Measurements from ENCODE around the gene NPRL2.
"Not testable (repeated sequence)": the region's sequence is repeated elsewhere in the genome, so short reads cannot be mapped to it uniquely, and the experiment has no call there.

Gene NPRL2

DNA sequence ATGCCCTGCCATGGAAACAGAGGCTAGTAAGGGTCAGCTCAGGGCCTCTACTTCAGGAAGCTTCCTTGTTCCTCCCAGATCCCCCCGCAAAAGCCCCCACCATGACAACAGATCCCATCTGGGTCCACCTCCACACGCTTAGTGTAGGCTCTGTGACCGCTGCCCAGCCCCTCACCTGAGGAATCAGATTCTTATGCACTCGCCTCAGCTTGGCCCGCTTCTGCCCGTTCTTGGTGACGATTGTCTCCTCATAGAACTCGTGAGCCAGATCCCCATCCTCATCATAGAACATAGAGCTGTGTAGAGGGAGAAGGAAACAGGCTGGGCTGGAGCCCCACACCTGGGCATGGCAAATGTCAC is 24.4 kb downstream of the NPRL2 start:
- no peak for DNase-seq

DNA sequence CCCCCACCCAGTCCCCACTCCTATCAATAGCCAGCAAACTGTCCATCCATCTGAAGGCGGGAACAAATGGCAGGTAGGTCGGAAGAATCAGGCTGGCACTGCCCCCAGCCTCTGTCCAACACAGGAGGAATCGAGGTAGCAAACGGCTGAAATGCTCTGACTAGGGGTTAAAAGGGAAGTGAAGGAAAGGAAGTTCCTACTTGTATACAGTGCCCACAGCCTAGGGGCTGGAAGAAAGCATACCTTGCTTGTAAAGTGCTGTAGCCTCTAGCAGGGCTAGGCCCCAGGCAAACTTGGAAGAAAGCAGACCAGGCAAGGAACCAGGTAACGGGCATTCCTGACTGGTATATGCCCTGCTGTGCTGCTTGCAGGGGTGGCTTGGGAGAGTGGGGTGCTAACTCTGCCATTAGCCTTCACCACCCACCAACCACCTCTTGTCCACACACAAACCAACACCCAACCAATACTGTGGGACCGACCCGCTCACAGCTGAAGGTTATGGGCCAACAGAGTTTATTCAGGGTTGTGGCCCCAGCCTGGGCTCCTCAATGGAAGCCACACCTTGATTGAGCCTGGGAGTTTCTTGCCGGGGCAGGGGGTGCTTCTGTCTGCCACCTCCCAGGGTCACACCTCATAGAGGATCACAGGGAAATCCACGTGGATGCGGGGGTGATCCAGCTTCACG is 24.9 kb downstream of the NPRL2 start:
- no peak for DNase-seq

DNA sequence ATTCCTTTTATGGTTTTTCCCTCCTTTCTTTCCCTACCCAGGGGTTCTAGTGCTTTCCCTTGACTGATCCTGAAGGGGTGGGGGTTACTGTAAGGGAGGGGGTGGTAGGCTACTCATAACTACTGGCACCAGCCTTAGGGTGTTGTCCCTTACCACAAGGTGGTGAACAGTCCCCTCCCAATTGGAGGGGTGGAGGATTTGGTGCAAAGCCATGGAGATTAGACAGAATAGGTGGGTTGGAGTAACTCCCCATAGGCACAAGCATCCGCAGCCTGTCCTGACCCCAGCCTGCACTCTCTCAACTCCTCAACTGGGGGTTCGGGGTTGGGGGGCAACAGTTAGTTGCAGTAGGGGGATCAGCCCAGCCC is 25.5 kb downstream of the NPRL2 start:
- DNase-seq = no peak

DNA sequence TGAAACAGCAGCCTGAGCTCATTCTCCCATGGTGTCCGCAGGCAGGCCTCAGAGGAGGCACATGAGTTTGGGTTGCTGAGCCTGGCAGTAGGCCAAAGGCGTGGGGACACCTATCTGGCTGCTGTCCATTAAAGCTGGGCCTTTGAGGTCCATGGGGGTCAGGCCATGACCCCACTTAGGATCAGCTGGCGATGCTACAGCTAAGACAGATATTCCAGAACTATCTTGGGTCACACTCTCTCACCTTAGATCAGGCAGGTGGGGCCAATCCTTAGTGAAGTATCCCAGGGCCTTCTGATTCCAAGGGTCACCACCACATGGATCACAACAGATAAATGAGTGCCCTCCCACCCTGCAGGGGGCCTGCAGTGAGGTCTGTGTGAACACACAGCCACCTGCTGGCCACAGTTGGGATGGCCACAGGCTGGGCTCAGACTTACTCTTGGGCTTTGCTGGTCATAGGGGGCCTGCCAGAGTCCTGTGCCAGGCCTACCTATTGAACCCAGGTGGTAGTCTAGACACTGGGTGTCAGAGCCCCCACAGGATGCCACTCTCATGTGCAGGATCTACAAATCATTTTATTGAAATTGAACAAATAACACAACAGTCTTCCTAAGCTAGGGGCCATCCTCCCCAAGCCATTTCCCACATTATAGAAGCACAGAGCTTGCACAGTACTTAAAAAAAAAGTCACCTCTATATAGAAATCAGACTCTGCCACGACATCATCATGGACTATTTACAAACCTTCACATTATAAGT is 26.0 kb downstream of the NPRL2 start:
- peak; percentile 74 for DNase-seq

DNA sequence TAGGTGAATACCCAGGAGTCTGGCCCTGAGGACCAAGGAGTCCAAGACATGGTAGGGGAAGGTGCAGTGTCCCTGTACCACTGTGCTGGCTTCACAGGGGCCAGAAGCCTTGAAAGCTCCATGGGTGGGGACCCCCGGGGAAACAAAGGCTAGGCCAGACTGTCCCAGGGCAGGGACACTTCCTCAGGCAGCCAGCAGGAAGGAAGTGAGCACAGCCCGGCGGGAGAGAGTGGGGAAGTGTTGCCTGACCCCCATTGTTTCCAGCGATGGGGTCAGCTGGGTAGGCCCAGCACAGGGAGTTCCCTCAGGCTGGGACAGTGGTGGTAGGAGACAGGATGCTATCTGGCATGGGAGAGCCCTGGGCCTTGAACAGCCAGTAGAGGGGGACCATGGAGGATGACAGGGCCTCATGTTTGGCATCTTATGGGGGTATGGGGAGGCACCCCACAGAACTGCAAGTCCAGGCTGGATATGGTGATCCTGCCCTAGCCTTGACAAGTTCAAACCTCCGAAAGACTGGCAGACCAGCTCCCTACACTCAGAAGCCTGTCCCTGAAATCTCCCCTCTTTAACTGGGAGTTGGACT is 26.9 kb downstream of the NPRL2 start:
- DNase-seq = no peak

DNA sequence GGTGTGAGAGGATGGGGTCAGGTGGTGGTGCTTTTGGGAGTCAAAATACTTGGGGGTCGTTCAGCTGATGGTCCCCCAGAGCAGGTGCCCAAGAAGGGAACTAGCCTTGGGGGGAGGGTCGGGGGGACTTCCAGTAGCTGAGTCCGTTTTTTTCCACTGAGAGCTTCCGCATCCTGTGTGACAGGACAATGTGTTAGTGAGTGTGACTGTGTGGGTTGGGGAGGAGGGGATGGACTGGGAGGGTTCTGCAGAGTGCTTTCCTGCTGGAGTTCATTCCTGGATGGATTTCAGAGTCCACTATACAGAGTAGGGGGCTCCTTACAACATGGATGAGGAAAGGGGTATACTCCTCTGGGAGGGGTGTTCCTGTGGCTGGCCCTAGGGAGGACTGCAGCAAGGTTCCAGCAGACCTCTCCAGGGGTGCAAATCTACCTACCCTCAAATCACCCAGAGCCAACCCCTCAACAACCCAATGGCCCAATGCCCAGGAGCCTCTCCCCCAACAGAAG is 27.4 kb downstream of the NPRL2 start:
- DNase-seq = no peak

DNA sequence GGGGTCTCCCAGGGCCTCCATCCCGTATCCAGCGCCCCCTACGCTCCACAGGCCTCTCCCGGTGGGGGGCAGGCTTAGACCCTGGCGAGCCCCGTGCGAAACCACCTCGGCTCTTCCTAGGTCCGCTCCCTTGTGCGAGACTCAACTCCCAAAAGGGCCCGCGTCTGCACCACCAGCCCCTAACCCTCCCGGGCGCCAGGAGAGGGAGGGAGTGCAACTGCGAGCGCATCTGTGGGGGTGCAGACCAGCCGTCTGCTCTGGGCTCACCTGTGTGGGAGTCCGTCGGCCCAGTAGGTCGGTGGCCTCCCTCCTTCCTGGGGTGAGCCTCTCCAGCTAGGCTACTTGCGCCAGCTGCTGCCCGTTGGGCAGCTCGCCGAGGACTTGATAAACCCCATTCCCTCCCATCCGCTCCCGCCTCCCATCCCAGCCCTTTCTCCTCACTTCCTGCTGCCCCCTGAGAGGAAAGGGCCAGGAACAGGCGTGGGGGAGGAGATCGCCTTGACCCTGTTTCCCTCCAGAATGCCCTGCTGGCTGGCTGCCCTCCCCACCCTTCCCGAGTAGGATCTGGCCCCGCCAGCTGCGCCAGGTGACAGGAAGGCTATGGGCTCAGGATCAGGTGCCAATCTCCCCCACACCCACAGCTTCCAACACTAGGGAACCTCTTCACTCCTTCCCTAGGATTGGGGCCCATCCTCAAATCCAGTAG is 28.0 kb downstream of the NPRL2 start, which contains the start of gene HYAL2:
Gene HYAL2 (minus strand): TSS at position 360 of the 706 bp plus-strand sequence. CDS start 2,256 bp downstream, outside the sequence.
- no peak for DNase-seq

DNA sequence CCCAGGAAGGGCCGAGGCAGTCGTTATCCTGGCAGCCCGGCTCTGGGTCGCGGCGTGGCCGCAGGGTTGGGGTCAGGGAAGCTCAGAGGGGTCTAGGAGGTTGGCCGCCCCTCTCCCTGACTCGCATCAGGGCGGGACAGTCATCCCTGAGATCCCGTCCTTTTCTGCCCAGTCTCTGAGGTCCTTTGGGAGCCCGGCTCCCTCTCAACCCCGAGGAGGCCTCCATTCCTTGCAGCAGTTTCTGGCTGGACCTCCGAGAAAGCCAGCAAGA is 28.5 kb downstream of the NPRL2 start:
- DNase-seq = no peak

DNA sequence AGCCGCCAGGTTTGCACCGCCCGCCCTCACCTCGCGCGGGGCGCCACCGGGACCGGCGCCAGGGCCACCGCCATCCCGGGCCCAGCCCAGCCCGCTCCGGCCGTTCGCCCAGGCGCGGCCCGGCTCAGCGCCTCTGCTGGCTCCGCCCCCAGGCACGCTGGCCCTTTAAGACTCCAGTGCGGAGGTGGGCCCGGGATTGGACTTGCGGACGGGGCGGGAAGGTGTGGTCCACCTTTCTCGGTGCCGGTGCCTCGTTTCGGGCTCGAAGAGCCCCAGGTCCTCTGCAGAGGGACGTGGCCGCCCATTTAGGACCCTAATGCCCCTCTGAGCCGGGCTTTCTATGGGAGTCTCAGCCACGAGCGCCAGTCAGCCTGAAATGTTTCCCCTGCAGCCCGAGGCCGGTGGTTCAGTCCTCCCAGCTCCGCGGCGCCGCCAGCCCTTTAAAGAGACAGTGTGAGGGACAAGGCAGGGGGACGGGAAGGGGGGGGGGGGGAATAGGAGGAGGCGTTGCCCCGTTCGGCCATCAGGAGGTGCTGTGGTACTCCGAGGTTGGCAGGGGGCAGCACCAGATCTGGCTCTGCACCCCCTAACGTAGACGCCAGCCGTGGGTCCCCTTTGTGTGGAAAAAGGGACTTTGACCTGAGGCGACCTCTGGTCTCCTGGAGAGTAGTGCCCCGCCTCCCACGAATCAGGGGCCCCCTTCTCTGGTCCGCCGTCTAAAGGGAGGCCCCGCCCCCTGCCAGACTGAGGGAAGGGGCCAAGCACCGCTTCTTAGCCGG is 29.1 kb downstream of the NPRL2 start:
- DNase-seq = peak; percentile 85

DNA sequence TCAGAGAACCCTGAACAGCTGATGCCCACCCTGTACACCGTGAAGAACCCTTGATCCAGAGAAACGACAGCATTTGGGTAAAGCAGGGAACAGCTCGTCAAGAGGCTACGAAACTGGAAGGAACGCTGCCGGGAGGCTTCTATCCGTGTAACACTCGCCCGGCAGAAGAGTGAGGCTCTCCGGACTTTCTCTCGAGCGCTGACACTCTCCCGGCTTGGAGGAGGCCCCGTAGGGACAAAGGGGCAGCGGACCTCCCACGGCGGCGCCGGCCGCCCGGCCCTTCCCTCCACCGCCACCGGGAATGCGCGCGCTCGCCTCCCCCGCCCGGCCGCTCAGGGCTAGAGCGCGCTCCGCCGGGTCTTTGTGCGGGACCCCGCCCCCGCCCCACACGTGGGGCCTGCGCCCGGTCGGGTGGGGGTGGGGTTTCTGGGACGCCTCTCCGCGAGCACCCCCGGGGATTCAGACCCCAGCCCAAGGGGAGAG is 29.7 kb downstream of the NPRL2 start:
- no peak for DNase-seq

DNA sequence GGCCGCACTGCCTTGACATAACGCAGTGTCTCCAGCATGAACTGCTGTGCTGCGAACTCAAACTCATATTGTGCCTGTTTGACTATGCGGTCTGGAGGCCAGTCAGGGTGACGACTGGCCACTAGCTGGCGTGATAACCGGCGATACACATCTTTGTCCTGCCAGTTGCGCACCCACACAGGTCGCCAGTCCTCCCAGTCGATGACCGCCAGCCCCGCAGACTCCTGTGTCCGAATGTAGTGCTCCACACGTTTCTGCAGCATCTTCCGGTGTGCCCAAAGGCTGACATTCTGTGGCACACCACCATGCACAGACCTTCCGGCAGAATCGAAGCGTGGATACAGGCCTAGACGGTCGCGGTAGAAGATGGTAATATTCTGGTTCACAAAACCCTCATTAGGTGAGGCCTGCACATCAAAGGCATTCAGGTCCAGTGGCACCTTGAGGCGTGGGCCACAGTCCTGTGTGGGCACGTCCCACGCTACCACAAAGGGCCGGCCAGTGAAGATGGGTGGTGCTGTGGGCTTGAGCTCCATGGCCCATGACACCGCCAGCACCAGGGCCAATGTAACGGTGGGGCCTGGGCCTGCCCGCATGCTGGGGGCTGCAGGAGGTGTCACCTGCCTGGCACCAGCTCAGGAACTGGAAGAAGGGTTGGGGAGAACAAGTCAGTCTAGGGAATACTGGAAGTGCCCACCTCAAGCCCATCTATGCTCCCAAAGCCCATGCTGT is 30.5 kb downstream of the NPRL2 start:
- no peak for DNase-seq

DNA sequence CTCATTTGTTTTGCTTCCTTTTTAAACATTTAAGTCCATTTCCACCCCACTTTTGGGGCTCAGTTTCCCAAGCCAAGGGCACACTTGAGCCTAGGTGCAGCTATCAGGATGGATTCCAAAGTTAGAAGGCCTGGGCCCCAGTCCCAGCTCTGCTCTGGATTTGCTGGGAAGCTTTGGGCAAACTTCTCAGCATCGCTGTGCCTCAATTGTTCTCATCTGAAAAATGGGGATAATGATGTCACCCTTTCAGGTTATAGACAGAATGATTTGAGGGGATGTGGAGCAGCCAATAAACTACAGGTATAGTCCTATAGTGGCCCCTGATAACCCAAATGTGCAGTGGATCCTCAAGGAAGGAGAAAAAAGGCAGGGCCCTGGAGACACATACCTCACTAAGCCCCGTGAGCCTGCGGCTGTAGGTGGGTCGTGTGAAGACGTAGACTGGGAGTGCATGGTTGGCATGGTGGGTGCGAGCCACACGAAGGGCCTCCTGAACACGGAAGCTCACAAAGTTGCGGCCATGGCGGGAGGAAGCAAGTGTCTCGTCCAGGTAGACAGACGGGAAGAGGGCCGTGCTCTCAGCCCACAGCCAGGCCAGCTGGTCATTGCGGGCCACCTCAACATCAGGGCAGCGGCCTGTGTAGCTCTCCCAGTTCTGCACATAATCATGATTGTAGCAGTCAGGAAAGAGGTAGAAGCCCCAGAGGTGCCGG is 31.2 kb downstream of the NPRL2 start:
- DNase-seq = no peak

DNA sequence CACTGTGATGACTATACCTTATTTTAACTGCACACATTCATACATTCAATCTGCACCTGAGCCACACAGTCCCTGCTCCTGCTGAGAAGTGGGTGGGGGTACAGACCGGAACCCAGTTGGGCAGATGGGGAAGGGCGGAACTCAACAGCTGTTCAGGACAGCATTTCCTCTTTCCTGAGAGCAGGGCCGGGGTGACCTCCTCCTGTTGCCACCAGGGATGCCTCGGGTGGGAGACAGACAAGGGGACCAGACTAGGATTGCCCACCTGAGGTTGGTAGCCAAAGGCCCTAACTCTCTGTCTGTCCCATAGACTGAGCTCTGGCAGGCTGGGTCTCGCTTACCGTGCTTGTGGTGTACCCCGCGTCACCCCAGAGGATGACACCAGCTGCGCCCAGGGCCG is 32.0 kb downstream of the NPRL2 start:
- DNase-seq = no peak

DNA sequence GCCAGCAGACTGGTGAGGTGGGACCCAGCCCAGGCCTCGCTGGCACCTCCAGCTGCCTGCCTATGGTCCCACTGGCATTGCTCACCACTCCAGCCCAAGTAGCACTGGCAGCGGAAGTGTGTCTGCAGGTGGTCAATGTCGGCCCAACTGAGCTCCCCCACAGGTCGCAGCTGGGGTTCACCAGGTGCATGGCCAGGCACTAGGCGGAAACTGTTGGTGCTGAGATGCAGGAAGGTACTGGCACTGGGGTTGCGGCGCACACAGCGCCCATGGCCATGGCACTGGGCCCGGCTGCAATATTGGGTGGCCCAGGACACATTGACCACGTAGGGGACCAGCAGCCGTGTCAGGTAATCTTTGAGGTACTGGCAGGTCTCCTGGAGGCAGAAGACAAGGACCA is 32.4 kb downstream of the NPRL2 start:
- DNase-seq = no peak

DNA sequence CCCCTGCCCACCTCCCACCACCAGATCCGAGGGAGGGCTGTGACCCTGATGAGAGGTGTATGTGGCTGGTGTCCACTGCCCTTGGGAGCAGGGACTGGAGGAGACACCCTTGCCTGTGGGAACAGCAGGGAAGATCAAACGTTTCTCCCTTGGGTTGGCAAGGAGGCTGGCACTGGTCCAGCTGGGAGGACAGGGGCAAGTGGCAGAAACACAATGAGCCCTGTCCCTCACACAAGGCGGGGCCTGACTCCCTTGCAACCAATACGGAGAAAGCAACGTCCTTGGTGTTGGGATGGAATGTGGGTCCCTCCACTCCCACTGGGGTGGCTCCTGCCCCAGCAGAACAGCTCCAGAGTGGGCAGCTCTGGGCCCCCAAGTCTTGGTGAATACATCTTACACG is 33.3 kb downstream of the NPRL2 start:
- DNase-seq = no peak

DNA sequence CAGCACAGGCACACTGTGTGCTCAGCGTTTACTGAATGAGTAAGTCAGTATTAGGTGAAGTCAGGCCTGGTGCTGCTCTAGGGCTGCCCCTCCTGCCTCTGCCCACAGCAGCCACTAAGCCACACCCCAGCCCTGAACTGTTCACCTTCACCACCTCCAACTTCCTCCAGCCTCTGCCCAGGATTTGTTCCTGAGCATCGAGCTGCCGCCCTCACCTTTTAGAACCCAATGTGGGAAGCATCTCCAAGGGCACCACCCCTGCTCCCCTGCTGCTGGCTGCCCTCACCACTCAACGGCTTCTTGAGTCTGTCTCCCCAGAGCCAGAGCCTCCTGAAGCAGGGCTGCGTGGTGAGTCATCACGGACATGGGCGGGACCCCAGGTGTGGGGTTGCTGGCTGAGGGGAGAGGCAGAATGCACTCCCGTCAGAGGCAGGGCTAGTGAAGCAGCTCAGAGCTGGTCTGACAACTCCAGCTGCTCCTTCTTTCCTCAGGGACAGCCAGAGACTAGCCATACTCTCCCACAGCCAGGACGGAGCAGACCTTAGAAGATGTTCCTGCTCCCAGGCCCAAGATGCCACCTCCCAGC is 33.8 kb downstream of the NPRL2 start:
- DNase-seq = peak; percentile 79

DNA sequence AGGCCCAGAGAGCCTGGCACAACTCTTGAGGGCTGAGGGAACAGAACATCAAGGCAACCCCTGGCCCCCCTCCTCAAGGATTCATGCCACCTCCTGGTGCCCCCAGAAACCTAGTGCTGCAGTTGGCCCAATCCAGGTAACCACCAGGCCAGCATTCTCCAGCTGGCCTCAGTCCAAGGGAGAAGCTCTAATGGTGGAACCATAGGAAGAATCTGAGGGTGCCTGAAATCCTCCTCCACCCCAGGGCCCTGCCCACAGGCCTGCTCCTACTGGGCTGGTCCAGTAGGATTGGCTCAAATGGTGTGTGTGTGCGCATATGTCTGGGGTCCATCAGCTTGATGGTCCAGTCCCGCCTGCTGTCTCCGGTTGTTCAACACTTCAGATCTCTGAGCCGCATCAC is 35.8 kb downstream of the NPRL2 start:
- no peak for DNase-seq

DNA sequence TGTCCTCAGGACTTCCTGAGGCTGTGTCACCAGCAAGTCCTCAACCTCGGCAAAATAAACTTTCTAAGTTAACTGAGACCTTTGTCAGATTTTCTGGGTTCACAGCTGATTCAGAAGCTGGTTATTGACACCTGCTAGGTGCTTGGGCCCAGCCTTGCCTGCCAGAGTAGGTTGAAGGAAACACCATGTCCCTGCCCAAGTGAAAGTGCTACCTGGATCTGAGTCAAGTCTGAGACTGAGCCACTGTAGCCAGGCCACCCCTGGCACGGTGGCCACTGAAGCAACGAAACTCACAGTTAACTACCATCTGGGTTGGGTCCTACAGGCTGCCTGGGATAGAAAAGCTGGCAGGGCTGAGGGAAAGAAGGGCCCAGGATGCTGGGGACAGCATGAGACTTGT is 36.2 kb downstream of the NPRL2 start:
- no peak for DNase-seq

DNA sequence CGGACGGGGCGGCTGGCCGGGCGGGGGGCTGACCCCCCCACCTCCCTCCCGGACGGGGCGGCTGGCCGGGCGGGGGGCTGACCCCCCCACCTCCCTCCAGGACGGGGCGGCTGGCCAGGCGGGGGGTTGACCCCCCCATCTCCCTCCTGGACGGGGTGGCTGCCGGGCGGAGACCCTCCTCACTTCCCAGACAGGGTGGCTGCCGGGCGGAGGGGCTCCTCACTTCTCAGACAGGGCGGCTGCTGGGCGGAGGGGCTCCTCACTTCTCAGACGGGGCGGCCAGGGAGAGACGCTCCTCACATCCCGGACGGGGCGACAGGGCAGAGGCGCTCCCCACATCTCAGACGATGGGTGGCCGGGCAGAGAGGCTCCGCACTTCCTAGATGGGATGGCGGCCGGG is 38.5 kb downstream of the NPRL2 start:
- not testable (repeated sequence) for DNase-seq

DNA sequence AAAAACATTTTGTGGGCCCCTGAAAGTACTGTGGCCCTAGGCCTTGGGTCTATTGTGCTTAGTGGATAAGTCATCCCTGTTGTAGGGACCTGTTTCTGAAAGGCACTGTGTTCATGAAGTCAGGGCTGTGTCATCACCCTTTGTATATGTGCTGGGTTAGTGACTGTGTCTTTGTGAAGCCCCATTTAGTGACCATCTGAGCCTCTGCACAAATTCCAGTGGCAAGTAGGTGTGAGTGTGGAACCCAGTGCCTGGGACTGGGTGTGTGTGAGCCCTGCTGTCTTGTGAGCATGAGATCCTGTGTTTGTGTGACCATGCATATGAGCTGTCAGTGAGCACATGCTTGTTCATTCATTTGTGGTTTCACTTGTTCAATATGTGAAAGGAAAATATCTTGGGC is 46.0 kb downstream of the NPRL2 start:
- DNase-seq = no peak

Measured in activated T-cell treated with anti-CD3 and anti-CD28 coated beads, Interleukin-2, amount 50 U/mL, for 1 hour (primary cell).